GM12891 (cell line): ENCODE results near the gene NELFB.

Source experiments
- PAX5 ChIP-seq: IDR thresholded peaks from 2 replicates; pipeline ENCODE4 v1.6.1; 2011; ENCODE audit warnings: low read length, moderate library complexity, mild to moderate bottlenecking; ENCODE audit not compliant: insufficient read depth, severe bottlenecking
- POLR2A ChIP-seq: IDR thresholded peaks from 2 replicates; pipeline ENCODE4 v1.6.1; 2011; ENCODE audit warnings: low read depth, low read length, control low read depth
- POLR2AphosphoS5 ChIP-seq: IDR thresholded peaks from 2 replicates; pipeline ENCODE4 v1.6.1; 2011; ENCODE audit warnings: low read depth, low read length, control low read depth
- POU2F2 ChIP-seq: IDR thresholded peaks from 2 replicates; pipeline ENCODE4 v1.6.1; 2011; ENCODE audit warnings: low read depth, mild to moderate bottlenecking, control low read depth, low read length, moderate library complexity
- SPI1 ChIP-seq: IDR thresholded peaks from 2 replicates; pipeline ENCODE4 v1.6.1; 2011; ENCODE audit warnings: low read depth, low read length, control low read depth
- TAF1 ChIP-seq: IDR thresholded peaks from 2 replicates; pipeline ENCODE4 v1.6.1; 2011; ENCODE audit warnings: low read depth, low read length, control low read depth

GRCh38 chr9:137307255-137308056 lies 52.3 kb downstream of the NELFB start:
- TF ChIP-seq POLR2AphosphoS5 (no peak), SPI1 (peak; percentile 56), POLR2A (no peak), PAX5 (no peak), TAF1 (no peak), POU2F2 (no peak)
